ENCODE data around the gene THRB. TPM values are rescaled to one million over a fixed set of nuclear protein-coding genes. Genes with fewer than 3 reads are reported as not detected.

The THRB gene
- total RNA-seq, 3 donors from 2014 or later: not detected

DNA sequence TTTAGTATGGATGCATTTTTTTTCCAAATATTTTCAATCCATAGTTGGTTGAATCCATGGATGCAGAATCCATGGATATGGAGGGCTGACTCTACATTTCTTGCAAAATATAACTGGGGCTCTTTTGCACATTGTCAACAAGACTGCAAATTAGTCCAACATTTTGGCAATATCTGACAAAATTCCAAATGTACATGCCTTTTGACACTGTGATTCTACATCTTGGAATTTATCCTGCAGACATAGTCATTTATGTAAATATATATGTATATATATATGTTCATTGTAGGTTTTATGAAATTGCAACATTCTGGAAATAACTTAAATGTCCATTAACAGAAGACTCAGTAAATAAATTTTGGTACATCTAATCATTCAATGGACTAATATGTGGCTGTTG, 203.0 kb downstream of the THRB start:
- Mint-ChIP-seq H3K4me1 (ENCODE audit: low read depth) (no peaks in the 10 kb centered on the region), H3K27me3 (ENCODE audit: low read depth) (peaks cover 2% of the 10 kb centered on the region), H3K36me3 (ENCODE audit: insufficient read depth) (no peaks in the 10 kb centered on the region), H3K9me3 (peaks cover 3% of the 10 kb centered on the region), H3K4me3 (no peak overlapping the region)
- no peak for DNase-seq
- no peak for ATAC-seq

- H3K4me3 Mint-ChIP-seq: no peak overlapping the region
- ATAC-seq (no peak), DNase-seq (no peak)
- peaks cover 2% of the 10 kb centered on the region for H3K27me3 Mint-ChIP-seq (ENCODE audit: low read depth)
- no peaks in the 10 kb centered on the region for H3K4me1 Mint-ChIP-seq (ENCODE audit: low read depth)
- peaks cover 11% of the 10 kb centered on the region for H3K9me3 Mint-ChIP-seq
- no peaks in the 10 kb centered on the region for H3K36me3 Mint-ChIP-seq (ENCODE audit: insufficient read depth)
Measured at GRCh38 chr3:24290596-24290995, 204.1 kb downstream of the THRB start.

- Mint-ChIP-seq H3K4me3 (no peak overlapping the region), H3K9me3 (peaks cover 8% of the 10 kb centered on the region), H3K36me3 (ENCODE audit: insufficient read depth) (no peaks in the 10 kb centered on the region), H3K4me1 (ENCODE audit: low read depth) (no peaks in the 10 kb centered on the region), H3K27me3 (ENCODE audit: low read depth) (peaks cover 2% of the 10 kb centered on the region)
- no peak for ATAC-seq
- DNase-seq: no peak
Measured at GRCh38 chr3:24288496-24289236, 206.0 kb downstream of the THRB start.

- H3K36me3 Mint-ChIP-seq (ENCODE audit: insufficient read depth): no peaks in the 10 kb centered on the region
- ATAC-seq: no peak
- H3K4me3 Mint-ChIP-seq: no peak overlapping the region
Measured at GRCh38 chr3:24287755-24288450, 206.7 kb downstream of the THRB start.

DNA sequence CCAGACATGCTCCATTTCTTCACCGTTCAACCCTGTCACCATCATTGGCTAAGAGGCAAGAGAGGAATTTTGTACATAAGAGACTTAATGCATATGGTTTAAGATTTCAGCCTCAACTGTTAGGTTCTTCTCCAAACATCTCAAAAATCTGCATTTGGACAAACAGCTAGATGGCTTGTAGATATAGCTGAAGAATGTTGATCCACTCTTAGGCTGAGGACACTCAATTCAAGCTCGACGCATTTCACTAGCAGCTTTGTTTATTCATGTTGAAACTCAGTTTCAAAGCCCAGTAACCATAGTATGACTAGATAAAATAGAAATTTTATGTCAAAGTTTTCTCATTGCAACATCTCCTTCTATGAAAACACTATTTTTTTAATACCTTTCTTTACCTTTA, 208.2 kb downstream of the THRB start:
- Mint-ChIP-seq H3K9me3 (peaks cover 8% of the 10 kb centered on the region), H3K4me3 (no peak overlapping the region), H3K4me1 (ENCODE audit: low read depth) (no peaks in the 10 kb centered on the region), H3K36me3 (ENCODE audit: insufficient read depth) (no peaks in the 10 kb centered on the region), H3K27me3 (ENCODE audit: low read depth) (peaks cover 2% of the 10 kb centered on the region)
- no peak for DNase-seq
- no peak for ATAC-seq

More at GRCh38 chr3:24287755-24288450, 206.7 kb downstream of the THRB start:
- no peak for DNase-seq
- peaks cover 8% of the 10 kb centered on the region for H3K9me3 Mint-ChIP-seq
- no peaks in the 10 kb centered on the region for H3K4me1 Mint-ChIP-seq (ENCODE audit: low read depth)
- peaks cover 2% of the 10 kb centered on the region for H3K27me3 Mint-ChIP-seq (ENCODE audit: low read depth)

DNA sequence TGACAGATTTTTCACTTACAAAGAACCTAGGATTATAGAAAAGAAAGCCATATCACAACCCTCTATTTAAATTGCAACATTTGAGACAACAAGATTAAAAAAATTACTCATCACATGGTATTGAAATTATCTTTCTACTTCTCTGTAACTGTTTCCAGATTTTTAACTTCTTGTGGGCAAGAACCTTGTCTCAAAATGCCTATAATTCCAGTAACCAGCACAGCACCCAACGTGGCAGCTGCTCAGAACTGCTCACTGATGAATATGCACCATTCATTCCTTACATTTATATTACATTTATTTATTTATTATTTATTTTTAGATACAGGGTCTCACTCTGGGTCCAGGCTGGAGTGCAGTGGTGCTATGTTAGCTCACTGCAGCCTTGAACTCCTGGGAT, 216.1 kb downstream of the THRB start:
- no peaks in the 10 kb centered on the region for H3K36me3 Mint-ChIP-seq (ENCODE audit: insufficient read depth)
- H3K4me1 Mint-ChIP-seq (ENCODE audit: low read depth): no peaks in the 10 kb centered on the region
- no peaks in the 10 kb centered on the region for H3K9me3 Mint-ChIP-seq
- no peak for ATAC-seq
- no peak for DNase-seq
- peaks cover 4% of the 10 kb centered on the region for H3K27me3 Mint-ChIP-seq (ENCODE audit: low read depth)
- no peak overlapping the region for H3K4me3 Mint-ChIP-seq

- no peak for ATAC-seq
- H3K9me3 Mint-ChIP-seq: no peaks in the 10 kb centered on the region
- H3K27me3 Mint-ChIP-seq (ENCODE audit: low read depth): no peaks in the 10 kb centered on the region
- H3K36me3 Mint-ChIP-seq (ENCODE audit: insufficient read depth): no peaks in the 10 kb centered on the region
- no peak overlapping the region for H3K4me3 Mint-ChIP-seq
- H3K4me1 Mint-ChIP-seq (ENCODE audit: low read depth): no peaks in the 10 kb centered on the region
- no peak for DNase-seq
Measured at GRCh38 chr3:24273491-24273890, 221.2 kb downstream of the THRB start.

GRCh38 chr3:24272875-24273274, 221.8 kb downstream of the THRB start:
- Mint-ChIP-seq H3K4me3 (no peak overlapping the region), H3K36me3 (ENCODE audit: insufficient read depth) (no peaks in the 10 kb centered on the region), H3K27me3 (ENCODE audit: low read depth) (no peaks in the 10 kb centered on the region), H3K4me1 (ENCODE audit: low read depth) (no peaks in the 10 kb centered on the region), H3K9me3 (no peaks in the 10 kb centered on the region)
- no peak for ATAC-seq
- DNase-seq: no peak

GRCh38 chr3:24272408-24272807, 222.2 kb downstream of the THRB start:
- Mint-ChIP-seq H3K4me3 (no peak overlapping the region), H3K36me3 (ENCODE audit: insufficient read depth) (no peaks in the 10 kb centered on the region), H3K4me1 (ENCODE audit: low read depth) (no peaks in the 10 kb centered on the region), H3K9me3 (no peaks in the 10 kb centered on the region), H3K27me3 (ENCODE audit: low read depth) (peaks cover 2% of the 10 kb centered on the region)
- DNase-seq (no peak), ATAC-seq (no peak)

- no peaks in the 10 kb centered on the region for H3K4me1 Mint-ChIP-seq (ENCODE audit: low read depth)
- H3K4me3 Mint-ChIP-seq: no peak overlapping the region
- H3K27me3 Mint-ChIP-seq (ENCODE audit: low read depth): peaks cover 2% of the 10 kb centered on the region
- ATAC-seq (no peak), DNase-seq (no peak)
- no peaks in the 10 kb centered on the region for H3K36me3 Mint-ChIP-seq (ENCODE audit: insufficient read depth)
- no peaks in the 10 kb centered on the region for H3K9me3 Mint-ChIP-seq
Measured at GRCh38 chr3:24271228-24271627, 223.4 kb downstream of the THRB start.

GRCh38 chr3:24270744-24271143, 223.9 kb downstream of the THRB start:
- H3K27me3 Mint-ChIP-seq (ENCODE audit: low read depth): peaks cover 2% of the 10 kb centered on the region
- no peaks in the 10 kb centered on the region for H3K4me1 Mint-ChIP-seq (ENCODE audit: low read depth)
- no peak overlapping the region for H3K4me3 Mint-ChIP-seq
- no peaks in the 10 kb centered on the region for H3K36me3 Mint-ChIP-seq (ENCODE audit: insufficient read depth)
- no peaks in the 10 kb centered on the region for H3K9me3 Mint-ChIP-seq
- no peak for DNase-seq
- no peak for ATAC-seq

DNA sequence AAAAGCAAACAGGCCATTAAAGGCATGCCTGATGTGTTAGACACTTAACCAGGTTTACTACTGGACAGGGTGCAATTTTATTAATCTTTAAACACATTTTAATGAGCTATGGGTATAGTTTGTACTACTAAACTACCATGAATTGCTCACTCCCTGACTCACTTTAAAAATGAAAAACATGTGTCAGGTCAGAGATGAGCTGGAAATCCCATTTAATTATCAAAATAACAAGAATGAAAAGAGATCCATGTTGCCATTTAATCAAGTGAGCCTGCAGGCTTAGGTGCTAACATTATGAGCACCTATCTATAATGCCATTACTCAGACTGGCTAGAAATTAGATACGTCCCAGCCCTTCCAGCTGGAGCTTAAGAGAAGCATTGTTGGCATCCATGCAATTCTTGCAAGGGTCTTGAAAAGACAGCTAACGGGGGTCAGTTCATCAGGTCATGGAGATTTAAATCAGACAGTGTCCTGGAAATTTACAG, 224.4 kb downstream of the THRB start:
- Mint-ChIP-seq H3K4me1 (ENCODE audit: low read depth) (no peaks in the 10 kb centered on the region), H3K4me3 (no peak overlapping the region), H3K27me3 (ENCODE audit: low read depth) (peaks cover 2% of the 10 kb centered on the region), H3K36me3 (ENCODE audit: insufficient read depth) (no peaks in the 10 kb centered on the region), H3K9me3 (no peaks in the 10 kb centered on the region)
- DNase-seq (no peak), ATAC-seq (no peak)

GRCh38 chr3:24264748-24265158, 229.9 kb downstream of the THRB start:
- no peak for DNase-seq
- no peak overlapping the region for H3K4me3 Mint-ChIP-seq
- H3K27me3 Mint-ChIP-seq (ENCODE audit: low read depth): peaks cover 6% of the 10 kb centered on the region
- no peaks in the 10 kb centered on the region for H3K9me3 Mint-ChIP-seq
- no peaks in the 10 kb centered on the region for H3K4me1 Mint-ChIP-seq (ENCODE audit: low read depth)
- no peaks in the 10 kb centered on the region for H3K36me3 Mint-ChIP-seq (ENCODE audit: insufficient read depth)
- ATAC-seq: no peak

DNA sequence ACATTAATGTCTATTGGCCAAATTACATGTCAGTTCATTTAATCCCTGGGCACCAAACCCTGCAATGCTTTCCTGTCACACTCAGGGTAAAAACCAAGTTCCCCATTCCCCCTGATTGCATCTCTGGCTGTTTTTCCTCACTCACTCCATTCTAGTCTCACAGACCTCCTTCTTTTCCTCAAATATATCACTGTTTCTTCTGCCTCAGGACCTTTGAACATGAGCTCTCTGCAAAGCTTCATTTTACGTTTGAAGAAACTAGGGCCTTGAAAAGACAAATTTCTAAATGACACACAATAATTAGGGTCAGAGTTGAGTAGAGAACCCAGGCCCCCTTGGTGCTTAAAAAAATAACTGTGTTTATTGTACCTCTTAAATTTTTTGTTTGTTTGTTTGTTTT, 230.6 kb downstream of the THRB start:
- Mint-ChIP-seq H3K4me3 (no peak overlapping the region), H3K27me3 (ENCODE audit: low read depth) (peaks cover 6% of the 10 kb centered on the region), H3K4me1 (ENCODE audit: low read depth) (no peaks in the 10 kb centered on the region), H3K36me3 (ENCODE audit: insufficient read depth) (no peaks in the 10 kb centered on the region), H3K9me3 (no peaks in the 10 kb centered on the region)
- ATAC-seq (no peak), DNase-seq (no peak)

- Mint-ChIP-seq H3K9me3 (no peaks in the 10 kb centered on the region), H3K4me3 (no peak overlapping the region), H3K4me1 (ENCODE audit: low read depth) (no peaks in the 10 kb centered on the region), H3K27me3 (ENCODE audit: low read depth) (peaks cover 6% of the 10 kb centered on the region), H3K36me3 (ENCODE audit: insufficient read depth) (no peaks in the 10 kb centered on the region)
- DNase-seq (no peak), ATAC-seq (no peak)
Measured at GRCh38 chr3:24263069-24263668, 231.5 kb downstream of the THRB start.

Measured in activated T-cell treated with anti-CD3 and anti-CD28 coated beads, Interleukin-2, amount 50 U/mL, for 4 hours (primary cell).